ENCODE measurements around the gene PCBP3.

The PCBP3 gene

DNA sequence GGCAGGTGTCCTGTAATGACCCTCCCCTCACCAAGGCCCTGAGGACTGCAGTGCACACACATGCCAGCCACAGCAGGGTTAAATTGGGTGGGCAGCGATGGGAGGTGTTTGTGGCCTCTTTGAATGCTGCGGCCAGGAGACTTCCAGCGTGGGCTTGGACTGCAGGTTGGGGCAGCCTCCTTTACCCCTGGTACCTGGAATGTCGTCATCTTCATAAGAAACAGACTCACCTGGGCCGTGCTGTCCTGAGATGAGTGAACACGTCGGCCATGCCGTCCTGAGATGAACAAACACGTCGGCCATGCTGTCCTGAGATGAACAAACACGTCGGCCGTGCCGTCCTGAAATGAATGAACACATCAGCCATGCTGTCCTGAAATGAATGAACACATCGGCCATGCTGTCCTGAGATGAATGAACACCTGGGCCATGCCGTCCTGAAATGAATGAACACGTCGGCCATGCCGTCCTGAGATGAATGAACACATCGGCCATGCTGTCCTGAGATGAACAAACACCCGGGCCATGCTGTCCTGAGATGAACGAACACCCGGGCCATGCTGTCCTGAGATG is 288.0 kb downstream of the PCBP3 start:
- Histone ChIP-seq H3K14ac (ENCODE audit: low read length) (no peak overlapping the region), H3K9me3 (ENCODE audit: insufficient read depth, low read depth, low read length) (peaks cover 44% of the 10 kb centered on the region), H3K4me2 (ENCODE audit: low read length) (no peak overlapping the region), H3K4me3 (ENCODE audit: low read depth, low read length) (no peak overlapping the region), H3K23ac (ENCODE audit: low read length) (no peak overlapping the region), H3K79me1 (ENCODE audit: low read length) (no peaks in the 10 kb centered on the region), H3K79me2 (ENCODE audit: control insufficient read depth, insufficient read depth, low read length, poor library complexity) (no peaks in the 10 kb centered on the region), H2BK12ac (ENCODE audit: low read length) (no peak overlapping the region), H4K12ac (ENCODE audit: low read depth, low read length) (no peak overlapping the region), H2AK5ac (ENCODE audit: low read length) (no peak overlapping the region), H3K27ac (ENCODE audit: low read depth, low read length) (no peak overlapping the region), H3K4me1 (ENCODE audit: control insufficient read depth in 1 of 2, insufficient read depth in 2 of 2, low read length in 2 of 2) (no peaks in the 10 kb centered on the region), H4K8ac (ENCODE audit: low read depth, low read length) (no peak overlapping the region), H3K4ac (ENCODE audit: low read depth, low read length) (no peak overlapping the region), H3K18ac (ENCODE audit: low read length) (no peak overlapping the region), H4K91ac (ENCODE audit: low read depth, low read length) (no peak overlapping the region), H2BK120ac (ENCODE audit: insufficient read depth, low read length, poor library complexity) (no peak overlapping the region), H2AFZ (ENCODE audit: insufficient read depth, low read length, poor library complexity) (no peak overlapping the region), H3K9ac (ENCODE audit: low read length) (no peak overlapping the region), H3K27me3 (ENCODE audit: insufficient read depth, low read length) (no peaks in the 10 kb centered on the region), H2BK5ac (ENCODE audit: low read depth, low read length, poor library complexity) (no peak overlapping the region), H3K36me3 (ENCODE audit: control insufficient read depth in 1 of 2, insufficient read depth in 2 of 2, low read length in 2 of 2) (peaks cover 0 to 2% of the 10 kb centered on the region in 2 experiments)
- no CpG with 5 or more reads among the region's 23 CpGs for whole genome bisulfite sequencing (ENCODE audit: extremely low coverage, insufficient coverage, insufficient read length)
- no peak for DNase-seq

DNA sequence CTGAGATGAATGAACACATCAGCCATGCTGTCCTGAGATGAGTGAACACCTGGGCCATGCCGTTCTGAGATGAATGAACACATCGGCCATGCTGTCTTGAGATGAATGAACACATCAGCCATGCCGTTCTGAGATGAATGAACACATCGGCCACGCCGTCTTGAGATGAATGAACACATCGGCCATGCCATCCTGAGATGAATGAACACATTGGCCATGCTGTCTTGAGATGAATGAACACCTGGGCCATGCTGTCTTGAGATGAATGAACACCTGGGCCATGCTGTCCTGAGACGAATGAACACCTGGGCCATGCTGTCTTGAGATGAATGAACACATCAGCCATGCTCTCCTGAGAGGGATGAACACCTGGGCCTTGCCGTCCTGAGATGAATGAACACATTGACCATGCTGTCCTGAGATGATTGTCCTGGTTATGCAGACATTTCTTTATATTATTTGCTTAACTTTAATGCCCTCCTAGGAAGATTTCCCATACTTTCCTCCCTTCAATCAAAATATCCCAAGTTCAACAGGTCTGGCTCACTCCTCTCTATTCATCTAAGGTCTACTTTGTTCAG is 289.5 kb downstream of the PCBP3 start:
- Histone ChIP-seq H3K36me3 (ENCODE audit: control insufficient read depth in 1 of 2, insufficient read depth in 2 of 2, low read length in 2 of 2) (peaks cover 0 to 2% of the 10 kb centered on the region in 2 experiments), H2BK120ac (ENCODE audit: insufficient read depth, low read length, poor library complexity) (no peak overlapping the region), H3K14ac (ENCODE audit: low read length) (no peak overlapping the region), H3K4me3 (ENCODE audit: low read depth, low read length) (no peak overlapping the region), H3K9ac (ENCODE audit: low read length) (no peak overlapping the region), H4K12ac (ENCODE audit: low read depth, low read length) (no peak overlapping the region), H3K4me2 (ENCODE audit: low read length) (no peak overlapping the region), H2AFZ (ENCODE audit: insufficient read depth, low read length, poor library complexity) (no peak overlapping the region), H3K79me1 (ENCODE audit: low read length) (no peaks in the 10 kb centered on the region), H3K79me2 (ENCODE audit: control insufficient read depth, insufficient read depth, low read length, poor library complexity) (no peaks in the 10 kb centered on the region), H3K27ac (ENCODE audit: low read depth, low read length) (no peak overlapping the region), H2AK5ac (ENCODE audit: low read length) (no peak overlapping the region), H2BK12ac (ENCODE audit: low read length) (no peak overlapping the region), H4K91ac (ENCODE audit: low read depth, low read length) (no peak overlapping the region), H3K23ac (ENCODE audit: low read length) (no peak overlapping the region), H3K27me3 (ENCODE audit: insufficient read depth, low read length) (no peaks in the 10 kb centered on the region), H3K4me1 (ENCODE audit: control insufficient read depth in 1 of 2, insufficient read depth in 2 of 2, low read length in 2 of 2) (no peaks in the 10 kb centered on the region), H3K4ac (ENCODE audit: low read depth, low read length) (no peak overlapping the region), H2BK5ac (ENCODE audit: low read depth, low read length, poor library complexity) (no peak overlapping the region), H3K9me3 (ENCODE audit: insufficient read depth, low read depth, low read length) (peaks cover 54% of the 10 kb centered on the region), H3K18ac (ENCODE audit: low read length) (no peak overlapping the region), H4K8ac (ENCODE audit: low read depth, low read length) (no peak overlapping the region)
- no CpG with 5 or more reads among the region's 9 CpGs for WGBS (ENCODE audit: extremely low coverage, insufficient coverage, insufficient read length)
- no peak for DNase-seq

DNA sequence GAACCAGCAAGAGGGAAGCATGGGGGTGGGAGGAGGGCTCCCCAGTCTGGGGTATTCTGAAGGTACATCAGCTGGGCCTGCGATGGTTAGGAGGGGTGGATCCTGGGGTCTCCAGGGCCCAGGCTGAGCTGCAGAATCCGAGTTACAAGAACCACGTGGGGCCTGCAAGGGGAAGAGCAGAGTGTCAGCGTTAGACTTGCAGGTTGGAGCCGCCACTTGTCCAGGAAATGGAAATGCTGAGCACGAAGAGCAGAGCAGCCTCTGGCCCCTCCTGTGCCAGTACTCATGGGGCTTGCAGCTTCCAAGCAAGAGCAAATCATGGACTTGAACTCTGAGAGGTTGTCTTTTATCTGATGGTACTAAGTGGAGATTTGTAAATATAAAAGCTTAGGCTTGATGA is 290.6 kb downstream of the PCBP3 start:
- Histone ChIP-seq H2BK5ac (ENCODE audit: low read depth, low read length, poor library complexity) (no peak overlapping the region), H3K36me3 (ENCODE audit: control insufficient read depth in 1 of 2, insufficient read depth in 2 of 2, low read length in 2 of 2) (peaks cover 0 to 2% of the 10 kb centered on the region in 2 experiments), H3K9me3 (ENCODE audit: insufficient read depth, low read depth, low read length) (peaks cover 61% of the 10 kb centered on the region), H3K14ac (ENCODE audit: low read length) (no peak overlapping the region), H3K4ac (ENCODE audit: low read depth, low read length) (no peak overlapping the region), H2AFZ (ENCODE audit: insufficient read depth, low read length, poor library complexity) (no peak overlapping the region), H2BK120ac (ENCODE audit: insufficient read depth, low read length, poor library complexity) (no peak overlapping the region), H3K27me3 (ENCODE audit: insufficient read depth, low read length) (no peaks in the 10 kb centered on the region), H4K91ac (ENCODE audit: low read depth, low read length) (no peak overlapping the region), H3K79me1 (ENCODE audit: low read length) (no peaks in the 10 kb centered on the region), H3K27ac (ENCODE audit: low read depth, low read length) (no peak overlapping the region), H4K8ac (ENCODE audit: low read depth, low read length) (no peak overlapping the region), H3K4me2 (ENCODE audit: low read length) (no peak overlapping the region), H3K4me1 (ENCODE audit: control insufficient read depth in 1 of 2, insufficient read depth in 2 of 2, low read length in 2 of 2) (no peaks in the 10 kb centered on the region), H4K12ac (ENCODE audit: low read depth, low read length) (no peak overlapping the region), H2BK12ac (ENCODE audit: low read length) (no peak overlapping the region), H3K9ac (ENCODE audit: low read length) (no peak overlapping the region), H2AK5ac (ENCODE audit: low read length) (no peak overlapping the region), H3K18ac (ENCODE audit: low read length) (no peak overlapping the region), H3K23ac (ENCODE audit: low read length) (no peak overlapping the region), H3K4me3 (ENCODE audit: low read depth, low read length) (no peak overlapping the region), H3K79me2 (ENCODE audit: control insufficient read depth, insufficient read depth, low read length, poor library complexity) (no peaks in the 10 kb centered on the region)
- no peak for DNase-seq
- WGBS (ENCODE audit: extremely low coverage, insufficient coverage, insufficient read length), result no CpG with 5 or more reads among the region's 6 CpGs

DNA sequence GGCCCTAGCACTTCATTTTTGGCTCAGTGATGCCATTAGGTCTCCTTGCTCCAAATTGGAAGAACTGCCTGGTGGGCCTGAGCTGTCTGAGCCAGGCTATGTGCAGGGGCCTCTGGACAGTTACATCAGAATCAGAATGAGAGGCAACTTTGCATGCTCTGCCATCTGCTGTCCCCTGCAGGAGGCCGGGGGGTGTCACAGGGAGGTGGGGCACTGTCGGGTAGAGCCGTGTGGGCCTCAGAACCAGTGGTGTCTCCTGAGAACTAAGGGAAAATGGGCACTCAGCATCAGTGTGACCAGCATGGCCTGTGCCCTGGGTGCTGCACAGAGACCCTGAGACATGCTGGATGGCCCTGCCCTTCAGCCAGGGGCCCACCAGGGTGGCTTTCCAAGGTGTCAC is 291.0 kb downstream of the PCBP3 start:
- Histone ChIP-seq H4K8ac (ENCODE audit: low read depth, low read length) (no peak overlapping the region), H3K23ac (ENCODE audit: low read length) (no peak overlapping the region), H3K27me3 (ENCODE audit: insufficient read depth, low read length) (no peaks in the 10 kb centered on the region), H3K4me1 (ENCODE audit: control insufficient read depth in 1 of 2, insufficient read depth in 2 of 2, low read length in 2 of 2) (no peaks in the 10 kb centered on the region), H3K79me2 (ENCODE audit: control insufficient read depth, insufficient read depth, low read length, poor library complexity) (no peaks in the 10 kb centered on the region), H3K79me1 (ENCODE audit: low read length) (no peaks in the 10 kb centered on the region), H3K36me3 (ENCODE audit: control insufficient read depth in 1 of 2, insufficient read depth in 2 of 2, low read length in 2 of 2) (peaks cover 0 to 2% of the 10 kb centered on the region in 2 experiments), H4K12ac (ENCODE audit: low read depth, low read length) (no peak overlapping the region), H2BK5ac (ENCODE audit: low read depth, low read length, poor library complexity) (no peak overlapping the region), H2AFZ (ENCODE audit: insufficient read depth, low read length, poor library complexity) (no peak overlapping the region), H3K9ac (ENCODE audit: low read length) (no peak overlapping the region), H3K4me3 (ENCODE audit: low read depth, low read length) (no peak overlapping the region), H3K4ac (ENCODE audit: low read depth, low read length) (no peak overlapping the region), H3K9me3 (ENCODE audit: insufficient read depth, low read depth, low read length) (peaks cover 66% of the 10 kb centered on the region), H4K91ac (ENCODE audit: low read depth, low read length) (no peak overlapping the region), H3K27ac (ENCODE audit: low read depth, low read length) (no peak overlapping the region), H3K18ac (ENCODE audit: low read length) (no peak overlapping the region), H2AK5ac (ENCODE audit: low read length) (no peak overlapping the region), H2BK120ac (ENCODE audit: insufficient read depth, low read length, poor library complexity) (no peak overlapping the region), H3K14ac (ENCODE audit: low read length) (no peak overlapping the region), H3K4me2 (ENCODE audit: low read length) (no peak overlapping the region), H2BK12ac (ENCODE audit: low read length) (no peak overlapping the region)
- no CpG with 5 or more reads among the region's 3 CpGs for WGBS (ENCODE audit: extremely low coverage, insufficient coverage, insufficient read length)
- no peak for DNase-seq
